ENCODE data around the gene RETREG1.

DNA sequence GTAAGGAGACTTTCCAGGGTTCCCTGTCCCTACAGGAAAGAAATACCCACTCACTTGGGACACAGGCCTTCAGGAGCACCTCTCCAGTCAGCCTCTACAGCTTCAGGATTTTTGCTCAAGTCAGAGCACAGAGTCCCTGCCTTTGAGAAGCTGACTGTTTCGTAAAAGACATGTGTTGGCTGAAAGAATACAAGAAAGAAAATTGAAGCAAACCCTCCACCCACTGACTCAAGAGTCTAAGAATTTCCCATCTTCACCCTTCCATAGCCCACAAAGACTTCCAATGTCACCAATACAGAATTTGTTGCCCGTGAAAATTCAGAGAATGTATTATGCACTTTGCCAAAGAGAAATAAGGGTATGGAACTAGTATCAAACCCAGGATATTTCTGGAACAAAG lies 98.2 kb downstream of the RETREG1 start:
- TF ChIP-seq, protein P1, sequence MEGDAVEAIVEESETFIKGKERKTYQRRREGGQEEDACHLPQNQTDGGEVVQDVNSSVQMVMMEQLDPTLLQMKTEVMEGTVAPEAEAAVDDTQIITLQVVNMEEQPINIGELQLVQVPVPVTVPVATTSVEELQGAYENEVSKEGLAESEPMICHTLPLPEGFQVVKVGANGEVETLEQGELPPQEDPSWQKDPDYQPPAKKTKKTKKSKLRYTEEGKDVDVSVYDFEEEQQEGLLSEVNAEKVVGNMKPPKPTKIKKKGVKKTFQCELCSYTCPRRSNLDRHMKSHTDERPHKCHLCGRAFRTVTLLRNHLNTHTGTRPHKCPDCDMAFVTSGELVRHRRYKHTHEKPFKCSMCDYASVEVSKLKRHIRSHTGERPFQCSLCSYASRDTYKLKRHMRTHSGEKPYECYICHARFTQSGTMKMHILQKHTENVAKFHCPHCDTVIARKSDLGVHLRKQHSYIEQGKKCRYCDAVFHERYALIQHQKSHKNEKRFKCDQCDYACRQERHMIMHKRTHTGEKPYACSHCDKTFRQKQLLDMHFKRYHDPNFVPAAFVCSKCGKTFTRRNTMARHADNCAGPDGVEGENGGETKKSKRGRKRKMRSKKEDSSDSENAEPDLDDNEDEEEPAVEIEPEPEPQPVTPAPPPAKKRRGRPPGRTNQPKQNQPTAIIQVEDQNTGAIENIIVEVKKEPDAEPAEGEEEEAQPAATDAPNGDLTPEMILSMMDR (IDR thresholded peaks at IDR 0.05; ENCODE audit: poor library complexity), result no peak
- no peak for TF ChIP-seq EZH2phosphoT487 (IDR thresholded peaks at IDR 0.05; ENCODE audit: low read depth, severe bottlenecking, unreplicated experiment)
